Putamen (tissue), 1 donor: Measurements from ENCODE around the gene DDR2.
"Not testable (repeated sequence)": the region's sequence is repeated elsewhere in the genome, so short reads cannot be mapped to it uniquely, and the experiment has no call there.

Experiments used
- DNase-seq: peaks from one replicate; pipeline ENCODE4 v3.0.0-alpha.2; 2016; ENCODE audit warnings: low spot score

Gene DDR2

DNA sequence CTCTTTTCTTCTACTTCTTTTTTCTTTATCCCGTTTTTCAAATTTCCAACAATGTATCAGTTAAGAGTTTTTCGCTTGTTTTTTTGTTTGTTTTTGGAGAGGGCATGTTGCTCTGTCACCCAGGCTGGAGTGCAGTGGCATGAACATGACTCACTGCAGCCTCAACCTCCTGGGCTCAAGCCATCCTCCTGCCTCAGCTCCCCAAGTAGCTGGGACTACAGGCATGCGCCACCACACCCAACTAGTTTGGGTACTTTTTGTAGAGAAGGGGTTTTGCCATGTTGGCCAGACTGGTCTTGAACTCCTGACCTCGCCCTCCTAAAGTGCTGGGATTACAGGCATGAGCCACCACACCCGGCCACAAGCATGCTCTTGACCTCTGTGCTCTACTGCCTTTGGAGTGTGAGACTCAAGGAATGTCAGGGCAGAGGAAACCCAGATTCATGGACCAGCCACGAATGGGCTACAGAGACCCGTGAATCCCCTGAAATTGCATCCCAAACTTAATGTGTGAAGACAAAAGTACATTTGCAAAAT lies 93.1 kb downstream of the DDR2 start:
- no peak for DNase-seq

- no peak for DNase-seq
Measured at GRCh38 chr1:162726555-162726954, 94.3 kb downstream of the DDR2 start.

- DNase-seq: not testable (repeated sequence)
Measured at GRCh38 chr1:162727493-162727892, 95.2 kb downstream of the DDR2 start.

GRCh38 chr1:162728573-162728972 lies 96.3 kb downstream of the DDR2 start:
- DNase-seq: no peak

GRCh38 chr1:162729195-162729774 lies 97.0 kb downstream of the DDR2 start:
- not testable (repeated sequence) for DNase-seq

DNA sequence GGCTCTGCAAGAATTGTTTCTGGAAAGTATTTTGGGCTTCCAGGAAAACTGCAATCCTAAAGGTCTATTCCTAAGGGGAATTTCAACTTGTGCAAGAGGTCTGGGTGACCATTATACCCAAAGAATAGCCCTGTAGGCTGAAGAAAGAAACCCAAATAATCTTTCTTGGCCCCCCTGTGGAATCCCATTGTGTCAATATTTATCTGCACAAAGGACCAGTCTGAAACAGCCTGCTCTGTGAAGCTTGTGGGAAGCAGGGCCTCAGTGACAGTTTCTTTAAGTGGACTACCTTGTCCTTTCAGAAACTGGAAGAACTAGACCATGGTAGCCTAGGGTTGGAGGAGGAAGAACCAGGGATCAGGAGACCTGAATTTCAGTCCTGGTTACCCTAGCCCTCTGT lies 99.8 kb downstream of the DDR2 start:
- DNase-seq: no peak

- peak; percentile 14 for DNase-seq
Measured at GRCh38 chr1:162732566-162733335, 100.5 kb downstream of the DDR2 start.

- DNase-seq: no peak
Measured at GRCh38 chr1:162733336-162733590, 101.0 kb downstream of the DDR2 start.

- DNase-seq: no peak
Measured at GRCh38 chr1:162734047-162734446, 101.8 kb downstream of the DDR2 start.

DNA sequence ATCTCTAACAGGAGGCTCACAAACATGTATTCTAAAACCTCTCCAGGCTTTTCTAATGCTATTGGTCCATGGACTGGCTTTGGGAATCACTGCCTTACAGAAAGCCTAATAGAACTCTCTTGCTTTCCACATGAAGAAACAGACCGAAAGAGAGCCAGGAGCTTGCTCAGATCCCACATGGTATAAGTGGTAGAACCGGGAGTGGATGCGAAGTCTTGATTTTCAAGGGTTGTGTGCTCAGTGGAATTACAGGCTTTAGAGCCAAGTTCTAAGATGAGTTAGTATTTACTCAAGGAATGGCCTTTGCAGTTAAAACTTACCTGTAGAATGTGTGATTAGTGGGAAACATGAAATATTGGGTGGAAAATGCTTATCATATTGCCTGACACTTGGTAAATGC lies 103.9 kb downstream of the DDR2 start:
- DNase-seq: no peak

DNA sequence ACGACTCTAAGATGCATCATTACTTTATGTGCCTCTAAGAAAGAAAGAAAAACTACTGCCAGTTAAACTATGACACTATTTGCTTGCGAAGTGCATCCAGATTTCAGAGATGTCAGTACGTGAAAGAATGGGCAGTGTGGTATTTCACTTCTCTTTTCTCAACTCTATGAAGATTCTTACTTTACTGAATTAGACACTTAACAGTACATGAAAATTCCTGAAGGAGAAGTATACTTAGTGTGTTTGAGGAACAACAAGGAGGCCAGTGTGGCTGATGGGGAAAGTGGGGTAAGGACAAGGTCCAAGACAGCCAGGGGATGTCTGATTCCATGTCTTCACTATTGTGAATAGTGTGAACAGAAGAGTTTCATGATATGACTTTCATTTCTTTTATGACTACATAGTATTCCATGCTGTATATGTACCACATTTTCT lies 104.4 kb downstream of the DDR2 start:
- DNase-seq: no peak

- DNase-seq: no peak
Measured at GRCh38 chr1:162740755-162741154, 108.5 kb downstream of the DDR2 start.

GRCh38 chr1:162741574-162741973 lies 109.3 kb downstream of the DDR2 start:
- no peak for DNase-seq

DNA sequence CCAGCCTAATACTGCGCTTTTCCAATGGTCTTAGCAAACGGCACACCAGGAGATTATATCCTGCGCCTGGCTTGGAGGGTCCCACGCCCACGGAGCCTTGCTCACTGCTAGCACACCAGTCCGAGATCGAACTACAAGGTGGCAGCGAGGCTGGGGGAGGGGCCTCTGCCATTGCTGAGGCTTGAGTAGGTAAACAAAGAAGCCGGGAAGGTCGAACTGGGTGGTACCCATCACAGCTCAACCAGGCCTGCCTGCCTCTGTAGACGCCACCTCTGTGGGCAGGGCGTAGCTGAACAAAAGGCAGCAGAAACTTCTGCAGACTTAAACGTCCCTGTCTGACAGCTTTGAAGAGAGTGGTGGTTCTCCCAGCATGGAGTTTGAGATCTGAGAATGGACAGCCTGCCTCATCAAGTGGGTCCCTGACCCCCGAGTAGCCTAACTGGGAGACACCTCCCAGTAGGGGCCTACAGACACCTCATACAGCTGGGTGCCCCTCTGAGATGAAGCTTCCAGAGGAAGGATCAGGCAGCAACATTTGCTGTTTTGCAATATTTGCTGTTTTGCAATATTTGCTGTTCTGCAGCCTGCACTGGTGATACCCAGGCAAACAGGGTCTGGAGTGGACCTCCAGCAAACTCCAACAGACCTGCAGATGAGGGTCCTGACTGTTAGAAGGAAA lies 114.1 kb downstream of the DDR2 start:
- not testable (repeated sequence) for DNase-seq

DNA sequence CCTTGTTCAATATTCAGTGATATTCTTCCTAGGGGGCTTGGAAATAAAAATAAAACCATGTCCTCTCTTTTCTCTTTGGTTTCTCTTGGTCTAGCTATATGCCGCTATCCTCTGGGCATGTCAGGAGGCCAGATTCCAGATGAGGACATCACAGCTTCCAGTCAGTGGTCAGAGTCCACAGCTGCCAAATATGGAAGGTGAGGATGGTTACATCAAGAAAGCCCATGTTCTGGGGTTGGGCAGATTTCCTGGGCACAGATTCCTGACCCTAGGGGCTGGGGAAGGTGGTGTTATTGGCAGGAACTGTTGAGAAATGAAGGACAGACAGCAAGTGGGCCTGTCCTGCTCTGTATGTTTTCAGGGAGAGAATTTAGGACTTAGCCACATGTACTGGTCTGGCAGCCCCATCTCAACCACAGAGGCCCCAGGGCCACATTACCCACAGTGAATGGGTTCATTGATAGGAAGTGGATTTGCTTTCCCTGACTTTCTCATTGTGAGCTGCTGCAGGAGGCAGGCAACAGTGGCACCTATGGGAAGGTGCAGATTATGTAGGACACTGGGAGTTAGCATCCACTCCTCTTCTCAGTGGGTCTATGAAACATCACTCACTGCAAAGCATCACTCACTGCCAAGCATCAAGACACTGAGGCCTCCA lies 120.9 kb downstream of the DDR2 start:
- DNase-seq: no peak

GRCh38 chr1:162753998-162754585 lies 121.8 kb downstream of the DDR2 start:
- no peak for DNase-seq

DNA sequence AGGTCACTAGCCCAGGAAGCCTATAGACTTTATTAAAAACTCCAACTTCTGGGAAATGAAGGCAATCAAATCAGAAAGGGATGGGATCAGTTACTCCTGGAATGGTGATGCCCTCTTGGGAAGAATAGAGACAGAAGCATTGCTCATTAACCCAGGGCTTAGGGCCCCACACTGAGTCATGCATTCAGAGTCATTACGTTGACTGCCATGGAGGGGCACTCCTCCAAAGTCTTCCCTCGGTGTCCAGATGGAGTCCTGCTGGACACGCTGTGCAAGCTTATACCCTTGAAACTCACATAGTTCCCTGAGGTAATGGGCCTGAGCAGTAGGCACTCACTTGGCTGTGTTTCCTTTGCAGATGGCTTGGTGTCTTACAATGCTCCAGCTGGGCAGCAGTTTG lies 123.0 kb downstream of the DDR2 start:
- DNase-seq: no peak

DNA sequence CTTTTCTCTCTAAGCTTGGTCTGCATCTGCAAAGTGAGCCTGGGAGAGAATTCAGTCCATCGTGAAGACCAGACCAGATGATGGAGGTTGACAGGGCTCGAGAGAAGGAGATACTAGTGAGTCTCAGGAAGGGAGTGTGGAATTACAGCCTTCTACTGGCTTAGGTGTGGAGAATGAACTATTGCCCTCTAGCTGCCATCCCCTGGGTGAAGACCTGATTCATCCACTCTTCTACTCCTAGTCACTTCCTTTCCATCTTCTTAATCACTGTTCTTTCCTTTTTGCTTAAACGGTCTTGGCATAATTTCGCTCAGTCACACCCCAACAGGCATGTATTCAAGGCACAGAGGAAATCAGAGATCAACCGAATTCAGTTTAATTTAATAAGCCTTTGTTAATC lies 124.3 kb downstream of the DDR2 start:
- DNase-seq: no peak

GRCh38 chr1:162757476-162757875 lies 125.2 kb downstream of the DDR2 start:
- DNase-seq: no peak

- no peak for DNase-seq
Measured at GRCh38 chr1:162765788-162766187, 133.5 kb downstream of the DDR2 start.

- no peak for DNase-seq
Measured at GRCh38 chr1:162772571-162773154, 140.4 kb downstream of the DDR2 start.

DNA sequence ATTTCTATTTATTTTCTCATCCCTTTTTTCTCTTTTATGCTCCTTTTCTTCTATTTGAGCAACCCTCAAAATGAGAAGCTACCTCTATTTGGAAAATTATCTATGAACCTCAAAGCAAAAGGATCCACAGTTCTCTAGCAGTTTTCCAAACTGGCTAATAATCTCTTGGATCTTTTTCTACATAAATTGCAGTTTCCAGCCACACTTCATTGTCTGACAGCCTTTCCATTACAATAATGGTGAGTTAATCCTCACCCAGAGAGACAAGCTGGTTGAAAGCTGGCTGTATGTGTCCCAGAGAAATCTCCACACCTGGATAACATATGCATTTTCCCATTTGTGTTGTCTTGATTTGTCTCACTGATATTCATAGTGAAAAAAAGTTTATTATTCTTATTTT lies 141.7 kb downstream of the DDR2 start:
- DNase-seq: no peak
